Activated CD4-positive, alpha-beta T cell treated with anti-CD3 and anti-CD28 coated beads for 36 hours (primary cell): ENCODE measurements around the gene DUSP14. TPM values are rescaled to one million over a fixed set of nuclear protein-coding genes. Genes with fewer than 3 reads are reported as not detected.

ENCODE experiments used
- ATAC-seq: fragments of 200-7000 bp; cut with Tn5 transposase; one replicate; pipeline ENCODE4 v1.10.0; 2021; ENCODE audit warnings: mild to moderate bottlenecking, moderate library complexity
- CTCF ChIA-PET: fragments of 350-600 bp; sonication (Branson Sonifier 250); formaldehyde crosslinking; loops from one replicate; lab custom pipeline; 2021; ENCODE audit warnings: antibody characterized with exemption; lab: Charles Lee
- POLR2A ChIA-PET: fragments of 350-600 bp; sonication (Branson Sonifier 250); formaldehyde crosslinking; loops from one replicate; lab custom pipeline; 2021; ENCODE audit warnings: antibody characterized with exemption, inconsistent platforms; lab: Charles Lee
- DNase-seq: peaks from one replicate; pipeline ENCODE4 v3.0.0-alpha.2; 2020
- H3K27ac Mint-ChIP-seq: one replicate; pipeline ENCODE4 v1.8.0; 2021; ENCODE audit warnings: mixed read lengths
- H3K27me3 Mint-ChIP-seq: one replicate; pipeline ENCODE4 v1.8.0; 2021; ENCODE audit warnings: mixed read lengths
- H3K36me3 Mint-ChIP-seq: one replicate; pipeline ENCODE4 v1.8.0; 2021; ENCODE audit warnings: low read depth, mixed read lengths
- H3K4me1 Mint-ChIP-seq: one replicate; pipeline ENCODE4 v1.8.0; 2021; ENCODE audit warnings: mixed read lengths
- H3K4me3 Mint-ChIP-seq: one replicate; pipeline ENCODE4 v1.8.0; 2021; ENCODE audit warnings: mild to moderate bottlenecking, moderate library complexity, mixed read lengths
- H3K9me3 Mint-ChIP-seq: one replicate; pipeline ENCODE4 v1.8.0; 2021; ENCODE audit warnings: low read depth, mixed read lengths
- intact Hi-C, 2 experiments: fragments of 100-400 bp; cut with DNase I in 1 of 2; cut with micrococcal nuclease in 1 of 2; formaldehyde crosslinking; loops; one replicate each; pipeline versions ENCODE4 v1.14.2 to v1.15.1; 2022 to 2024; cut with DNase I, micrococcal nuclease
- total RNA-seq, 2 experiments: library from RNA; stranded (reverse); gene quantifications; one replicate each; pipeline ENCODE4 v1.2.3, GENCODE V29; 2021

Gene DUSP14
- total RNA-seq, 2 experiments from 2014 or later = 11.9 to 13.1 TPM

DNA sequence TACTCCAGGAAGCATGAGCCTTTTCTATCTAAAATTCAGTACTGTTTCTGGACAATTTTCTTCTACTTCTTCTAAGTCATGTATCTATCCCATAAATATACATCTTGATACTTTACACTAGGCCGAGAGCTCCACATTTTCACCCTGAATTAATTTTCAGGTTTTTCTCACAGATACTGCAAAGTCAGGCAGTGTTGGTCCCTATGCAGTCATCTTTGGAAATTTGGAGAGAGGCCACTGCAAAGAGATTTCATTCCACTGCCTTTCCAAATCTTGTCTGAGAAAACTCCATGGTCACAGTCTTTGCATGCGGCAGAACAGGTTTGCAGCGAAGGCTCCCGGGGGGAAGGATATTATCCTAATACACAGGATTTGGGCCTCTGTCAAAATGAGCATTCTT, 28.2 kb downstream of the DUSP14 start:
- POLR2A ChIA-PET = no interaction called here

DNA sequence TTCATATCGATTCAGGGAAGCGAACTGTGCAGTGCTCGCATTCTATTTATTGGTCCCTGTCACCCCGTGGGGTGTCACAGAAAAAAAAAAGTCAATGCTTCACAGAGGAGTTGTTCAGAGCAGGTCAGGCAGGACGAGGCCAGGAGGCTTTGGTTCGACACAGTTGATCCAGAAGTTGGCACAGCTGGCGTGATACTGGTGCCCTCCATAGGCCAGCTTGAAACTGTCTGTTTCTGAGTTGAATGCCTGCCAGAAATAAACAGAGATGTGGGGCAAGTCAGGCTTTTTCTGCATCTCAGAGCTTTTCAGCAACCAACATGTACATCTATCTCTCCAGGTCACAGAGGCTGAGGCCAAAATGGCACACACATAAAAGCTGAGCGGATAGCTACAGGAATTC, 29.1 kb downstream of the DUSP14 start:
- Mint-ChIP-seq H3K27ac (no peak overlapping the region), H3K9me3 (no peaks in the 10 kb centered on the region), H3K36me3 (peaks cover 19% of the 10 kb centered on the region), H3K4me3 (no peak overlapping the region), H3K27me3 (no peaks in the 10 kb centered on the region), H3K4me1 (peaks cover 3% of the 10 kb centered on the region)
- DNase-seq = no peak
- intact Hi-C loops = no loop called here
- ChIA-PET POLR2A (interaction anchor here (0.7 kb wide), 1 partner anchor 146 kb away, joined by 11 read pairs; no protein-coding TSS in a partner anchor), CTCF (interaction anchor here (1.7 kb wide), 1 partner anchor 8 kb away, joined by 5 read pairs; no protein-coding TSS in a partner anchor)
- no peak for ATAC-seq

More for the DNA sequence above, 28.2 kb downstream of the DUSP14 start:
- no peak overlapping the region for H3K4me3 Mint-ChIP-seq
- DNase-seq (no peak), ATAC-seq (no peak)
- no peak overlapping the region for H3K27ac Mint-ChIP-seq
- intact Hi-C loops = no loop called here
- no peaks in the 10 kb centered on the region for H3K4me1 Mint-ChIP-seq
- CTCF ChIA-PET = interaction anchor here (0.6 to 1.7 kb wide), 2 partner anchors 9 to 62 kb away, joined by 4 to 5 read pairs; no protein-coding TSS in a partner anchor
- H3K27me3 Mint-ChIP-seq = no peaks in the 10 kb centered on the region
- no peaks in the 10 kb centered on the region for H3K9me3 Mint-ChIP-seq
- peaks cover 17% of the 10 kb centered on the region for H3K36me3 Mint-ChIP-seq

DNA sequence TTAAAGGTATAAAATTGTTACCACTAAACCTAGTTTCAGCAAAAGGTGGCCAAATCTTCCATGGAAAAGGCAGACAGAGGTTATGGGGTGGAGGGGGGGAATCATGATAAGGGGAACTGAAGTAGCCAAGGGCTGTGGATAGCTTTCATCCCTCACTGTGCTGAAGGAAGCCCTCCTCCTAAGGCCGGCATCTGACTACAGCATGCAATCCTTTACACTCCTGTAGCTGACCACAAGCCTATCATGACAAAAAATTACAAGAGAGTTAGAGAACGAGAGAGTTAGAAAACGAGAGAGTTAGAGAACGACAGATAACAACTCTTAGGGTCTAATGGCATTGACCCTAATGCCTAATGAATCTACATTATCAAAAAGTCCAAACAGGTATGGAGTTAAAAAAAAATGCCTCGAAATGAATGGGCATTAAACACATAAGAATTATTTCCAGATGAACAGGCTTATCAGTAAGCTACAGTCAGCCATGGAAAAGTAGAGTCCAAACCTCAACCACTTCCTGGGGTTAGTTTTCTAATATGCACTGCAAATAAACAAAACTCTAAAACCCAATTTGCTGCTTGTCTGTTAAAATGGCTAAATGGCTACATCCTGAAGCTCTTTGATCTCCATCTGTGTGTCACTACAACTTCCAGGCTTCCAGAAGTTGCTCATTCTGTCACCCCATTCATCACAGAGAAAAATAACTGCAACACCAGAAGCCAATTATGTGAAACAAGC, 29.7 kb downstream of the DUSP14 start:
- intact Hi-C loops = no loop called here
- no peaks in the 10 kb centered on the region for H3K27me3 Mint-ChIP-seq
- ATAC-seq = no peak
- POLR2A ChIA-PET = interaction anchor here (0.7 kb wide), 1 partner anchor 145 kb away, joined by 11 read pairs; no protein-coding TSS in a partner anchor
- peaks cover 21% of the 10 kb centered on the region for H3K36me3 Mint-ChIP-seq
- no peaks in the 10 kb centered on the region for H3K9me3 Mint-ChIP-seq
- peaks cover 6% of the 10 kb centered on the region for H3K4me1 Mint-ChIP-seq
- no peak for DNase-seq
- CTCF ChIA-PET = interaction anchor here (1.7 kb wide), 1 partner anchor 8 kb away, joined by 5 read pairs; no protein-coding TSS in a partner anchor
- H3K27ac Mint-ChIP-seq = peak overlapping the region; percentile 8
- H3K4me3 Mint-ChIP-seq = no peak overlapping the region

DNA sequence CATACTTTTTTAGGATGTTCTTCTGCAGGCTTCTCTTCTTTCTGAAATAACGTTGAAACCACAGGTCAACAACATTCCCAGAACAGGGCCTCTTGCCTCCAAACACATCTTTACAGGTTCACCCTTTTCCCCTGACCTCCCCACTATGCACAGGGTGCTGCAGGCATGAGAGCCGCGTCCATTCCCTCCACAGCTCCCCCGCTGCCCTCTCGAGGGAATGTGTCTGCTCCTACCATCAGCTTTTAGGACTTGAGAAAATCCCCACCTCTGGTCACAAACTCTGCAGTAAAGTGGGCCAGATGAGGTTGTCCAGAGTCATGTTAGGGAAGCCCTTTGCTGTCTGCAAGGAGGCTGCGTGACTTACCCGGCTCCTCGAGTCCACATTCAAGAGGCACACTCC, 30.5 kb downstream of the DUSP14 start:
- Mint-ChIP-seq H3K27me3 (no peaks in the 10 kb centered on the region), H3K36me3 (peaks cover 25% of the 10 kb centered on the region), H3K27ac (peak overlapping the region; percentile 1), H3K4me1 (peaks cover 7% of the 10 kb centered on the region), H3K4me3 (no peak overlapping the region), H3K9me3 (no peaks in the 10 kb centered on the region)
- ATAC-seq (no peak), DNase-seq (no peak)
- POLR2A ChIA-PET = no interaction called here
- CTCF ChIA-PET = interaction anchor here (0.6 kb wide), 1 partner anchor 63 kb away, joined by 3 read pairs; no protein-coding TSS in a partner anchor
- intact Hi-C loops = no loop called here

DNA sequence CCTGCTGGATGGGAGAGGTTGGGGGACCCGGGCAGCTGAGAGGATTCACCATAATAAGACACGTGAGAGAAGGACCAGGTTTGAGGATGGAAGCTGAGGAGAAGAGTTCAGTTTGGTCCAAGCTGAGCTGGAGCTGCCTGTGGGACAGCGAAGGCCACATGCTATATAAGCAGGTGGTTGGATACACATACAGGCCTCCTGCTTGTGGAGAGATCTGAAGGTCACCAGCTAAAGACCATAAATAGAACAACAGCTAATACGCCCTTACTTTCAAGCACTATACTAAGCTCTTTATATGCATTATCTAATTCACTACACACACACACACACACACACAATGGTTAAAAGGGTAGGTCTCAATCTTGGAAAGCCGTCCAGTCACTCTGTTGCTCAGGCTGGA, 32.1 kb downstream of the DUSP14 start:
- ChIA-PET POLR2A (interaction anchor here (0.6 kb wide), 1 partner anchor 252 kb away, joined by 3 read pairs; no protein-coding TSS in a partner anchor), CTCF (interaction anchor here (1.0 kb wide), 1 partner anchor 85 kb away, joined by 3 read pairs; no protein-coding TSS in a partner anchor)
- Mint-ChIP-seq H3K27ac (no peak overlapping the region), H3K27me3 (no peaks in the 10 kb centered on the region), H3K4me1 (peaks cover 7% of the 10 kb centered on the region), H3K36me3 (peaks cover 28% of the 10 kb centered on the region), H3K9me3 (no peaks in the 10 kb centered on the region), H3K4me3 (no peak overlapping the region)
- no peak for DNase-seq
- no peak for ATAC-seq
- intact Hi-C loops = no loop called here

DNA sequence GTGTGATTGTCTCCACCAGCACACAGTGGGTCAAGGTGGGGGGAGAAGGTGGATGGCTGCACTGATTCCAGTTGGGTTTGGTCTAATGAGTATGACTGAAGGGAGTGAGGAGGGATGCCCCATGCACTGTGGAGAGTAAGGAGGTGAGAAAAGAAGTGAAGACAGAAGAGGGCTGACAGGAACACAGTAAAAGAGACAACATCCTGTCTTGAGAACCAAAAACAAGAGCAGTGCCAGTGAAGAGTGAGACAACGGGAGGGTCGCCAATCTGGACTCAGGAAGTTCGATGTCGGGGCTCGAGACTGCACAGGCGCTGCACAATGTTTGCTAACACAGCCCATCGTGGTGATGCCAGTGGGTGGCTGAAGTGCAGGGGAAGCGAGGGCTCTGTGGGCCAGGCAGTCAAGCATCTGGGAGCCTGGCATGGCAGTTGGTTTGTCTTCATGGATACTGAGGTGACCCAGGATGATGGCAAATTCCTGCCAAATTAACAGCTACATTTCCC, 34.1 kb downstream of the DUSP14 start:
- H3K27me3 Mint-ChIP-seq = no peaks in the 10 kb centered on the region
- H3K4me1 Mint-ChIP-seq = peaks cover 7% of the 10 kb centered on the region
- no peak for DNase-seq
- intact Hi-C loops = no loop called here
- ATAC-seq = no peak
- ChIA-PET POLR2A (no interaction called here), CTCF (interaction anchor here (1.2 kb wide), 1 partner anchor 17 kb away, joined by 3 read pairs; no protein-coding TSS in a partner anchor)
- H3K27ac Mint-ChIP-seq = peak overlapping the region; percentile 26
- H3K9me3 Mint-ChIP-seq = no peaks in the 10 kb centered on the region
- no peak overlapping the region for H3K4me3 Mint-ChIP-seq
- H3K36me3 Mint-ChIP-seq = peaks cover 26% of the 10 kb centered on the region

DNA sequence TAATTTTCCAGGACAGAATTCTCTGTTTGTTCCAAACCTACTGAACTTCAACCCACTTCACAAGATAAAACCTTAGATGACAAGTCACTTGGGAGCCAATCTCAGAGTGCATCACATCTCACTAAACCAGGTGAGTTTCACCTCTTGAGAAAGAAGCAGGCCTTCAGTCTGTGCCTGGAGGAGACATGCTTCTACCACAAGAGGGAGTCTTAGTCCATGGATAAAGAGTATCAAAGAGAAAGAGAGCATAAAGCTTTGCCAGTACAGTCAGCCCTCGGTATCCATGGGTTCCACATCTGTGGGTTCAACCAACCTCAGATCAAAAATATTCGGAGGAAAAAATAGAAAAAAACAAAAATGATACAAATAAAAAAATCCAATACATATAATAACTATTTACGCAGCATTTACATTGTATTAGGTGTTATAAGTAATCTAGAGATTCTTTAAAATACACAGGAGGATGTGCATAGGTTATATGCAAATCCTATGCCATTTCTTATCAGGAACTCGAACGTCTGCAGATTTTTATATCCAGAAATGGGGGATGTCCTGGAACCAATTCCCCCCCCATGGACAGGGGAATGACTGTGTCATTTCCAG, 37.7 kb downstream of the DUSP14 start:
- H3K27ac Mint-ChIP-seq = no peak overlapping the region
- peaks cover 7% of the 10 kb centered on the region for H3K4me1 Mint-ChIP-seq
- DNase-seq (peak; percentile 25), ATAC-seq (peak; percentile 86)
- H3K36me3 Mint-ChIP-seq = peaks cover 31% of the 10 kb centered on the region
- ChIA-PET CTCF (interaction anchor here (0.6 to 2.1 kb wide), 21 partner anchors 8 to 289 kb away, joined by 3 to 8 read pairs (median 3); no protein-coding TSS in a partner anchor), POLR2A (interaction anchor here (0.6 kb wide), 1 partner anchor 23 kb away, joined by 3 read pairs; no protein-coding TSS in a partner anchor)
- H3K9me3 Mint-ChIP-seq = no peaks in the 10 kb centered on the region
- no peaks in the 10 kb centered on the region for H3K27me3 Mint-ChIP-seq
- intact Hi-C loops = loop anchor here (1.0 to 5.0 kb wide), 6 partner anchors 80 to 289 kb away; partner anchors contain the start of gene SYNRG (in 2 of the 2)
- H3K4me3 Mint-ChIP-seq = no peak overlapping the region

DNA sequence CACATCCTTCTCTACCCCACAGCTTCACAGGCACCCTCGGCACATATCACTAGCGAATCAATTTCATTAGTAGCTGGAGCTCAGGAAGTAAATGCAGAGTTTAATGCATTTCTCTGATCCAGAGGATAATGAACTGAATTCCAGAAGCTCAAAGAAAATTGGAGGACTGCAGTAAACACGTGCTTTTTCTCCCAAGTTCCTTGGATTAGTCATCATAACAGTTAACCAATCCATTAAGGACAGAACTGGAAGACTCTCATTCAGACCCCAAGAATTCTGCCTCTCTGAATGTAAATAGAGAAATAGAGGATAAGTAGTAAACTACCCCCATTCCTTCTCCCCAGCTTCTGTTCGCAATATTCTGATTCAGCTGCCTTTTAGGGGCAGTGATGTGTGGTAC, 40.7 kb downstream of the DUSP14 start:
- peaks cover 19% of the 10 kb centered on the region for H3K36me3 Mint-ChIP-seq
- POLR2A ChIA-PET = no interaction called here
- intact Hi-C loops = no loop called here
- peak overlapping the region; percentile 26 for H3K27ac Mint-ChIP-seq
- ATAC-seq = no peak
- no peak overlapping the region for H3K4me3 Mint-ChIP-seq
- H3K9me3 Mint-ChIP-seq = no peaks in the 10 kb centered on the region
- H3K27me3 Mint-ChIP-seq = no peaks in the 10 kb centered on the region
- CTCF ChIA-PET = interaction anchor here (0.6 to 1.6 kb wide), 4 partner anchors 55 to 314 kb away, joined by 3 to 8 read pairs (median 4); no protein-coding TSS in a partner anchor
- no peaks in the 10 kb centered on the region for H3K4me1 Mint-ChIP-seq
- no peak for DNase-seq

DNA sequence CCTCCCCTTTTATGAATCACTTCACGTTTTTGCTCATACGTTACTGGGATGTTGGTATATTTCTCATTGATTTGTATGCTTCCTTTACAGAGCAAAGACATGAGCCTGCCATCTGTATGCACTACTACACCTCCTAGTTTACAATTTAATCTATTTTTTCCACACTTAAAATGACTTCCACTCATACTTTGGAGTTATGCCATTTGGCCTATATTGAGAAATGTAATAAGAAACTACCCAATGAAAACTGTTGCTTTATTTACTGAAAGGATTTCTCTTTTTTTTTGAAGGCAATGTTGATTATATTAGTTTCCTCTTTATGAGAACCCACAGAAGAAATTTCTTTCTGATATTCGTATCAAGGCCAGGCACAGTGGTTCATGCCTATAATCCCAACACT, 43.1 kb downstream of the DUSP14 start:
- no peaks in the 10 kb centered on the region for H3K27me3 Mint-ChIP-seq
- POLR2A ChIA-PET = interaction anchor here (0.7 kb wide), 1 partner anchor 76 kb away, joined by 3 read pairs; the partner anchor contains the start of gene SYNRG
- H3K4me1 Mint-ChIP-seq = no peaks in the 10 kb centered on the region
- no peak overlapping the region for H3K27ac Mint-ChIP-seq
- H3K9me3 Mint-ChIP-seq = no peaks in the 10 kb centered on the region
- peaks cover 32% of the 10 kb centered on the region for H3K36me3 Mint-ChIP-seq
- CTCF ChIA-PET = interaction anchor here (0.6 kb wide), 1 partner anchor 44 kb away, joined by 4 read pairs; no protein-coding TSS in a partner anchor
- intact Hi-C loops = no loop called here
- H3K4me3 Mint-ChIP-seq = no peak overlapping the region
- ATAC-seq (no peak), DNase-seq (no peak)

DNA sequence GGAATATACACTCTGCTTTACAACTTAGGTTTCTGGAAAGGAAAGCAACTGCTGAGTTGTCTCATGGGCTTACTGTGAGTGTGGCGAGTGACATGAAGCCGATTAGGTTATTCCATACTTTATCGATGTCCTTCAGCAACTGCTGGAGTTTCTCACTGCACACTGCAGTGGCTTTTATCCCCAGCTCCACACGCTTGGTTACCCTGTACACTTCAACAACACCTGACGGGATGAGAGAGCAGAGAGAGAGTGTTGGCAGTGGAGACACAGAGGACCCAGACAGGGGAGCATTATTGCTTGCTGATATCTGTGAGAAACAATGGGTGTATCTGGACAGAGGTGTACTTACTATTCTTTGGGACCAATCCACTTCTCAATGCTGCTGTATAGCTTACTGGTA, 46.2 kb downstream of the DUSP14 start:
- Mint-ChIP-seq H3K4me1 (no peaks in the 10 kb centered on the region), H3K36me3 (peaks cover 46% of the 10 kb centered on the region), H3K27me3 (no peaks in the 10 kb centered on the region), H3K27ac (no peak overlapping the region), H3K4me3 (no peak overlapping the region), H3K9me3 (no peaks in the 10 kb centered on the region)
- no peak for ATAC-seq
- no peak for DNase-seq
- intact Hi-C loops = no loop called here
- CTCF ChIA-PET = interaction anchor here (0.7 to 1.1 kb wide), 3 partner anchors 8 to 42 kb away, joined by 3 to 5 read pairs (median 5); no protein-coding TSS in a partner anchor
- POLR2A ChIA-PET = no interaction called here
